NCI-H2081 (cell line): ENCODE data around the gene ERG.

Experiments used
- DNase-seq, 2 experiments: peaks; one replicate each; lab custom pipeline; 2025; lab: John Stamatoyannopoulos, UW

ERG gene

DNA sequence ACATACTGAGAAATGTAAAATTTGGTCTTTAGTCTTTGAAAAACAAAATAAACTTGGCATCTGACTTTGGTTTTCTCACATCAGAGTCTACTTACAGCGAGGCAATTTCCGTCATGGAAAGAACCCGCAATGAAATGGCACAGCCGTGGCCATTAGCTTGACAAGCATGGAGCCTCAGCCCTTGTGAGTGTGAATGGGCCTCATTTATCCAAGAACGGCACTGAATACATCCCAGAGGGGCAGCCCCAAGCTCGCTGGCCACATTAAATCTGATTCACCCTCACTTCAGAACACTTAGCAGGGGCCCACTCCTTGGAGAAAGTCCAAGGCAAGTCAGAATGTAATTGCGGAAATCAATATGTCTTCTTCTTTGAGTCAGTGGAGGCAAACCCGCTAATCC is 64.8 kb downstream of the ERG start:
- no peak for DNase-seq

DNA sequence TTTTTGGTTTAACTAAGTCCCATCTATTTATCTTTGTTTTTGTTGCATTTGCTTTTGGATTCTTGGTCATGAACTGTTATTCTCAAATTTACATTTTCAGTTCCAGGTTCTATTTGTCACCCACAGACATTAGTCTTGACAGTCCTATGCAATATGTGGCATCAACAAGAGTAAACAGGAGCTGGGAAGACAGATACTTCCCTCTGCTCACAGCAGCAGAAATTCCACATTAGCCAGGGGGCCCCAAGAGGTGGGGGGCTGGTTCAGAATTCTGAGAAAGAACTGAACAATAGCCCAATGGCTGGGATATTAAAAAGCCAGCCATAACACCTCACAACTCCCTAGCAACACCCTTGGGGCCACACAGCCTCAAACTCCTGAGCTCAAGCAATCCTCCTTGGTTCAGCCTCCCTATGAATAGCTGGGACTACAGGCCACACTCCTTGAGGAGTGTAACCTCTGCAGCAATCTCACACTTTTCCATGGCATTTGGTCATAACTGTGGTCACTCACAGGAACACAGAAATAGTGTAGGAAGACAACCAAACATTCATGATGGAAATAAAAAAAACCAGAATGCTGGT is 67.8 kb downstream of the ERG start:
- DNase-seq: no peak

DNA sequence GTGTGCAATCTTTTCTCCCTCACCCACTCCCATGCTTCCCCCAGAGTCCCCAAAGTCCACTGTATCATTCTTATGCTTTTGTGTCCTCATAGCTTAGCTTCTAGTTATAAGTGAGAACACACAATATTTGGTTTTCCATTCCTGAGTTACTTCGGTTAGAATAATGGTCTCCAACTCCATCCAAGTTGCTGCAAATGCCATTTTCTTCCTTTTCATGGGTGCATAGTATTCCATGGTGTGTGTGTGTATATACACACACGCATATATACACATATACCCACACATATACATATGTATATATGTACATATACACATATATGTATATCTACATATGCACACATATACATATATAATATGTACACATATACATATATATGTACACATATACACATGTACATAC is 69.3 kb downstream of the ERG start:
- DNase-seq: no peak

DNA sequence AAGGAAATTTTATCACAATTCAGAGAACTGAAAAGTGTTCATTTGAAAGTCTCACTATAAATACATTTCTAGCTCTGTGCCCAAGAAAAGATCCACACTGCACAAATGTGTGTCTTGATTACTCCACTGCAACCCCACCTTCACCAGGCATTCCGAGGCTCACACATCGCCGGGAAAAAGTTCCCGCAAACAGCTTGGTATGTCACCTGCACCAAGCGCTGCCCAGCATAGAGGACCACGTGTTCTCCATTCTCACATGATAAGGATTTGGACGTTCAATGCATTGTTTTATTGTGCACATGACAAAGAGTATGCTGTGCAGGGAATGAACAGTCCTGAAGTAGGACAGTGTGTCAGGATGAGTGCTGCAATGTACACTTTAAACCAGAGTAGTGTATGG is 70.1 kb downstream of the ERG start:
- DNase-seq: no peak

DNA sequence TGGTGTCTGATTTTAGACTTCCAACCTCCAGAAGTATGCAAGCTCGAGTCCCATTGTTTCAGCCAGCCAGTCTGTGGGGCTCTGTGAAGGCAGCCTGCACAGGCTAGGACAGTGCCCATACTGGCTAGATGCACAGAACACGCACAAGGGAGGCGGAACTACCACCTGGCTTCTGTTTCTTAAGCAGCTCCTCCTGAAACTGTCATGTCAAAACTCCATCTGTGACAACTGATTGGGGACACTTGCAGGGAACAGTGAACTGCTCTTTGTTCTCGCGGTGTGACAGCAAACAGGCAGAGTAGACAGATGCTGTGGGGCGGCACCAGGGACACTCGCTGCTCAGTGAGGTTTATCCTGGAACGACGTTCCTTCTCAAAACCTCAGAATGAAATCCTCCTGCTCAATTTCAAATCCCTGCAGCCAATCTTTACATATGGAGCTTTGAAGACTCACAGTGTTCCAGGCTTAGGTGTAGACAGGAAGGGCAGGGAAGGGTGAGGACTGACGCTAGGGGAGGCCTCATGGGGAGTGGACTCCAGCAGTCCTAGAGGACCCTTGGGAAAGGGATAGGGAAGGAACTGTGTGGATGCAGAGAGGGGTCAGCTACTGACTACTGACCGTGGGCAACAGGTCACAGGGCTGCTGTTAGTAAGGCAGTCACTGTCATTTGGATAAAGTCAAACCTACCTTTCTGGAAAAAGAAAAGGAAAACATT is 73.8 kb downstream of the ERG start:
- no peak for DNase-seq

DNA sequence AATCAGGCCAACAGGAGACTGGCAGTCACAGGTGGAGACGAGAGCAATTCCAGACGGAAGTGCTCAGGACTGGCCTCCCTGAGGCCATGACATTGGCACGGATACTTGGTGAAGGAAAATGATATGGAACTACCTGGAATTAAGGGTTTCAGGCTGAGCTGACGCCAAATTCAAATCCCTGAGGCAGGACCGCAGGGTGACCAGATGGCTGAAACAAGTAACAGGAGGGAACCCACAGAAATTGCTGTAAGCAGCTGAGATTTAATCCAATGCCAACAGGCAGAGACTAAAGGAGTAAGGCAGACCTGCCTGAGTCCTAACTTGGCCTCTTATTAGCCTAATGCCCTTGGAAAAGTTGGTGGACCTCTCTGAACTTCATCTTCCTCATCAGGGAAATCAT is 76.2 kb downstream of the ERG start:
- DNase-seq: no peak

DNA sequence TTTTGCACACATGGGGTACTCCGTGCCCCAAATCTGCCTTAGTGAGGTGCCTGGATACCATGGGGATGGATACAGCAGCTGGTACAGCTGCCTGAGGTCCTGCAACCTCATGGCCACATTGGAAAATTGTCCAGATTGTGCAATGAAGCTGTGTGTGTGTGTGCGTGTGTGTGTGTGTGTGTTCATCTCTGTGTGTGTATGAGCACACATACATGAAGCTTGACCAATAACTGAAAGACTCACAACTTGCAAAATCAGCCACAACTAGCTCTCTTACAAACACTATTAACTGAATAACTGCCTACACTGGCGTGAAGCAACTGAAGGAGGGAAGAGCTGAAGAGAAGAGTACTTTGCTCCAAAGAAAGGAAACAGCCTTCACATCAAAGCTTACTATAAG is 78.1 kb downstream of the ERG start:
- DNase-seq: no peak

DNA sequence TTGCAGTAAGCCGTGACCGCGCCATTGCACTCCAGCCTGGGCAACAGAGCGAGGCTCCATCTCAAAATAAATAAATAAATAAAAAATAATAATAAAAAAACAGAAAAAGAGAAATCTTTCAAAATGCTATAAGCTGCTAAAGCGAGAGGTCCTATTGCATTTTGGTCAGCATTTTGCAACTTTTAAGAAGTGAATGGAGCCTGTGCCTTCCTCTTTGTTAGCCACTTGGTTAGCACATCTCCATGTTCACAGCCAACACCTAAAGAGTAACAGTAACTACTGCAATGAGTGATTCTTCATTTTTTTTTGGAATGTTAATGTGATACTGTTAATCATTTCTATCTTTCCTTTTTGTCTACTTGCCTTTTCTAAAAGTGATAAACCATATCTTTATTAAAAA is 80.6 kb downstream of the ERG start:
- DNase-seq: no peak

DNA sequence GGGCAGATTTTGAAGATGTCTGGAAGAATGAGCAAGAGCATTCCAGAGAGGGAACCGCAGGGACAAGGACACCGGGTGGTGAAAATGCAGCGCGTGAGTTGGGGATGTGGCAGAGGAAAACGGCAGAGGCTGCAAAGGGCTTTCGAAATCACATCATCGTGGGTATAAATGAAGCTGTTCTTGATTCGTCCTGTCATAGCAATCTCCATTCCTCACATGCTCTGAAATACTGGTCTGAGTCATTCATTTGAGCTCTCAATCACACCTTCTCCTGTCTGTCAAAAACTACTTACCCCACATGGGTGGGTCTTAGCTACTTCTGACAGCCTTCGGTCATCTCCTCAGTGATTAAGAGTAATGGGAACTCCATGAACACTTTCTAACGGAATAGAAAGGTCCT is 81.5 kb downstream of the ERG start:
- DNase-seq: no peak

DNA sequence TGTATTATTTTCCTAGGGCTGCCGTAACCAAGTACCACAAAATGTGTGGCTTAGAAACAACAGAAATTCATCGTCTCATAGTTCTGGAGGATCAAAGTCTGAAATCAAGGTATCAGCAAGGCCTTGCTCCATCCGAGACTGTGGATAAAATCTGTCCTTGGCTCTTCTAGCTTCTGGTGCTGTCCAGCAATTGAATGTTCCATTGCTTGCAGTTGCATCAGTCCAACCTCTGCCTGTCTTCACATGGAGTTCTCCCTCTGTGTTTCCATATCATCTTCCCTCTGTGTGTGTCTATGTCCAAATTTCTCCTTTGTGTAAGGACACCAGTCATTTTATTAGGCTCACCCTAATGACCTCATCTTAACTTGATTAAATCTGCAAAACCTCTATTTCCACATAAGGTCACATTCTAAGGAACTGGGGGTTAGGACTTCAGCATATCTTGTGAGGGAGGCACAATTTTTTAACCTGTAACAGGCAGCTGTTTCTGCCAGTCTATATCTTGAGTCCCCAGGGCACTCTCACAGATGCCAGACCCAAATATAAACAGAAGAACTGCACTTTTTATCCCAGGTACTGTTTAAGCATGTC is 84.2 kb downstream of the ERG start:
- DNase-seq: no peak

DNA sequence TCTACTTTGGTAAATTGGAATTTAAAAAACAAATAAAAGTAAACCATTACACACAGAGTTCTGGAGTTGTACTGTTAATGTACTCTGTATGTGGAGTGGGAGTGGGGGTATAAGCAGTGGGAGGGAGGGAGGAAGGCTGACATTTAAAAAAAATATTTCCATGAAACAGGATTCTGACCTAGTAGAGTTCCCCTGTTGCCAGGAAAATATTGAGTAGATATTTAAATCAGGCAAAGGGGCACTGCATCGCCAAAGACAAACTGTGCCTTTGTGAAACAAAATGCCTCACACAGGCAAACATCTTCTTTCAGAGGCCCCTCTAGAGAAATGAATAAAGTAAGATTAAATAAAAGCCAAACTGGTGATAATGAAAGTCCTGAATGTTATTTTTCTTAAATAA is 87.8 kb downstream of the ERG start:
- no peak for DNase-seq

DNA sequence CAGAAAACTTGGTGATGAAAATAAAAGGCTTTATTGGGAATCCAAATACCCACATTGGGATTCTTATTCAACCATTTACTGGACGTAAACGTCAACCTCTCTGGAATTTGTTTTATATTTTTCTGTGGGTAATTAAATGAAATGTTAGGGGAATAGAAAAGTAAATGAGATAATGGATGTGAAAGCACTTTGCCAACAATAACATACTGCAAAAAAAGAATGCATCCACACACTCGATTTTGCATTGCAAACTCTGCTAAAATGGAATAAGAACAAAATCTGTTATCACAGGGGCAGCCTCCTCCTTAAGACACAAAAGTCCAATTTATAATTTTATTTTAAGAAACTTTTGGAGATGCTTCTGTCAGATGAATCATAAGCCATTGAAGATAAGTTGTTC is 88.4 kb downstream of the ERG start:
- DNase-seq: no peak

DNA sequence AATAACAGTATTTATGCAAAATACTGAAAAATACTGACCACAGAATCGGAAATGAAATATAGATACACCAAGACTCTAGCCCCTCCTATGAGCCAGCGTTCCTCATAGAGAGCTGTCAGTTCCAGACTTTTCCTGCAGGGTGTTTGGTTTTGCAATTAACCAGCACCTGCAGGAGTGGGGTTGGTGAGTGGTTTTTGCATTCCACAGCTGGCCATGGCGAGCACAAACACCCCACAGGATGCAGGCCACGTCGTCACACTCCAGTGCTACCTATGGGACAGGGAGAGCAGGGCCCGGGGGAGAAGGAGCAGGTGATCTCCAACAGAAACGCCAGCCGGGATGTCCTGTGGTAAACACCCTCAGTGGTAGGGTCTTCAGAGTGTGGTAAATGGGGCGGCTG is 94.1 kb downstream of the ERG start:
- DNase-seq: no peak

DNA sequence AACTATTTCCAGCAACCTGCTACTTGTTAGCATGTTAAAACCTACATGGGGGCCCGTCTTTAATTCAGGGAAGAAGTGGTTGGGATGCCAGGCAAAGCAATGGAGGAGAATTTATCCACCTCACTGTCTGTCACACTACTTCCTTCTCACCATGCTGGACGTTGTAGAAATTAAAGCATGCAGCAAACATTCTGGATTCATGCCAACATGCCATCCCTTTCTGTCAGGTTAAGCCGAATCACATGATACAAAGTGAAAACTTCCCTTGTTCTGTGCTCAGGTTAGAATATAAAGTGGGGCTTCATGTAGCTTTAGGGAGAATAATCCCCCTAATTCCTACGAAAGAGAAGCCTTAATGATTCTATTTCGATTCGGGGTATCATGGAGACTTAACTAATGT is 95.5 kb downstream of the ERG start:
- no peak for DNase-seq

DNA sequence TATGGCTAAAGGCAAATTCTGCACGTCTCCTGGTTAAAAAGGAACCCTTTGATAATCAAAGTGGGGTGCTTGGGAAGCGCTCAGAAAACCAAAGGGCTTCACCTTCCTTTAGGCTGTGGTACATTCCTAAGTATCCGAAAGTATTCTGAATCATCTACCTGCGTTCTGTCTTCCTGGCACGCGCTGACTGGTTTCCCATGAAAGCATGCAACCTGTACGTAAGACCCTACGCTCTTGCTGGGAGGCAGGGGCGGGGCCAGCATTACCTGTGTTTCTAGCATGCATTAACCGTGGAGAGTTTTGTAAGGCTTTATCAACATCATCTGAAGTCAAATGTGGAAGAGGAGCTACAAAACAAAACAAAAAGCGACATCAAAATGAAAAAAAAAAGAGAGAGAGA is 96.0 kb downstream of the ERG start:
- no peak for DNase-seq

DNA sequence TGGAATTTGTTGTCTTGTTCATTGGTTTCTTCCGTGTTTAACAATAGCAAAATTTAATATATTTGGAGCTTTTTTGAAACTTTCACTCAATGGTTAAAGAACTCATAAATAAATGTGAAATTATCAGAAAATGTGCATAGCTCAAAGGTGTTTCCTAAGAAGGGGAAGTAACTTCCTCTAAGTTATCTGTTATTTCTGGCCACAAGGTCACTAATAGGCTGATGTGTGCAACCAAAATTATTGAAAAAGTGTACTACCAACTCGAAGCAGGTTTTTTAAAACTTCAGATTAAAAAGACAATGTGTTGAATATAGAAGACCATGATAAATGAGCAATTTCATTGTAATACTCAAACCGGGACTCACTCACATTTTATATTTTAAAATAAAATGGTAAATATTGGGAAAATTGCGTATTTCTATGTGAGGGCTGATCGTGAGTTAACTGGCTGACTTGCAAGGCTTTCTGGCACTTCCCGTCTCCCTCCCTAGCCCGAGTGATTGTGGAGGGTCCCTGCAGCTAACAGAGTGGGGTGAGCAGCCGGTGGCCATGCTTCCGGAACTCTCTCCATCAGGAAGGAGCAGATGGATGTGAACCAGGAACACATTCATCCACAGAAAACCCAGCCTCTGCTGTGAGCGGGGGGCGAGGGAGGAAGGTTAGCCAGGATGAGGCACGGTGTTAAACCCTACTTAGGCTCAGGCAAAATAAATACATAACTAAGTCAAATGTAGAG is 96.9 kb downstream of the ERG start:
- DNase-seq: no peak

DNA sequence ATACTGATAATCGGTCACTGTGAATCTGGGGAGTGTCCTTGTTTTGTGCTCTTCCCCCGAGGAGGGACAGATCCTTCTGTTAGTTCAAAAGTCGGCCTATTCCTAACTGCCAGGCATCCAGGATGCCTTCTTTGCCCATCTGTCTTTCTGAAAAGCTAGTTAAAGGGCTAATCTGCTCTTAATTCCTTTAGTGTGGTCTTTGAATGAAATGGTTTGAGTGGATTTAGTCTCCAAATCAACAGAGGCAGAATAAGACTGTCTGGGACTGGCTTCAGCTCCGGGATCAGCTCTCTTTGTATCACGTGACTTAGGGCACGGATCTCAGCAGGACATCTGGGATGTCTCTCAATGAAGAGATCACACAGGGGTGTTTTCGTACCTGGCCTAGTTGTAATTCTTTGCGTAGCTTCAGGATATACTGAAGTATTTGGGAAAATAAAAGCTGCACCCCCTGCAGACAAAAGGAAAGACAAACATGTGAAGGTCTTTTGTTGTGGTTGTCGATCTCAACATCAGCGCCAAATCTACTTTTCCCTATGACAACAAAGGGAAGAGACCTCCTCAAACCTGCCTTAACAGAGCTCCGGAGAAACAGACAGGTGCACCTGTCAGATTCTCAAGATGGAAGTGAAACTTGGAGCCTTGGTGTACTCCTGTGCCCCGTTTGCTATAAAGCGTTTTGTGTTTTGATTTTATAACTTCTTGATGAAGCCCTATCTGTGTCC is 97.9 kb downstream of the ERG start:
- no peak for DNase-seq

DNA sequence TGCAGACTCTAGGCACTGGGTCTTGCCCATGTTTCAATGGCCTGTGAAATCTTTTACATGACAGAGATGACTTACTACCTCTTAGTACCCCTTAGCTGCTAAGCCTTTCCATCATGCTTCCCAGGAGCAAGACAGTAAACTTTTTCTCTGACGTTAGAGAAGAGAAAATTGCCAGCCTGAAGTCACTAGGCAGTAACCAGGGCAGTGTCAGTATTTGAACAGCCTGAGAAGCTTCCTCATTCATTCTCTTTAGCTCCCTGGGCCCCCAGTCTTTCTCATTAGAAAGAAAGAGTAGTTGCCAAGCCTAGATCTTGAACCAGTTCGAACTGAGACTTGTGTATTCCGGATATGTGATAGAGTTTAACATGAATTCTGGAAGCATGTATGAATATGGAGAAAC is 99.2 kb downstream of the ERG start:
- DNase-seq: no peak

DNA sequence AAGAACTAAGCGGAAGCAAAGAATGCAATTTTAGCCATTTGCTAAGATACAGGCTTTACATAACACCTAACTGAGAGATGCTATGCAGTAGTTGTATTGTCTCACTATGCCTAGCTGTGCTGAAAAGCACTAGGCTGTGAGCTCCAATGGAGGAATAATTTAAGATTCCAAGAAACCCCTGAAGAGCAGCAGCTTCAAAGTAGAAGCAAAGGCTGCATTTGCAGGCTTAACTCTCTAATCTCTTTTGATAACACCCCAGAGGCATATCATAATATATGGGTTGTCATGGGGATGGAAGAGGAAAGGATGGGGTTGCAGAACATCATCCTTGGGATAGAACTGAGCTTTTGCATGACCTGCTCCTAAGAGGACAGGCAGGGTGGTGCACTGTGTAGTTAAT is 102.0 kb downstream of the ERG start:
- no peak for DNase-seq

DNA sequence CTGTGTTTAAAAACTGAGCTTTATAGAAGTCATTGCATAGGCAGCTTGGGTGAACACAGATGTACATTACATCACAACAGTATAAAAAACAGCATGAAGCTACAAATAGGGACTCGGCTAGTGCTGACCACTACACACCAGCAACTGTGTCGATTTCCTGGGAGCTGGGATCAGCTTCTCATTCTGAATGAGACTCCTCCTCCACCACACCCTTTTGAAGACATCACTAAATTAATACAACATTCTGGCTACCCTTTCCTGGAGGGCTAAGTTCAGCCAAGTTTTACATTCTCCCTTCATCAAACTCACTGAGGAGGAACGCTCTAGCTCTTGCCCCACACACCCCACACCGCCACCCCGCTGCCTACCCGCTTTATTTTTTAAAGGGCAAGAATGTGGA is 102.7 kb downstream of the ERG start:
- DNase-seq: no peak

DNA sequence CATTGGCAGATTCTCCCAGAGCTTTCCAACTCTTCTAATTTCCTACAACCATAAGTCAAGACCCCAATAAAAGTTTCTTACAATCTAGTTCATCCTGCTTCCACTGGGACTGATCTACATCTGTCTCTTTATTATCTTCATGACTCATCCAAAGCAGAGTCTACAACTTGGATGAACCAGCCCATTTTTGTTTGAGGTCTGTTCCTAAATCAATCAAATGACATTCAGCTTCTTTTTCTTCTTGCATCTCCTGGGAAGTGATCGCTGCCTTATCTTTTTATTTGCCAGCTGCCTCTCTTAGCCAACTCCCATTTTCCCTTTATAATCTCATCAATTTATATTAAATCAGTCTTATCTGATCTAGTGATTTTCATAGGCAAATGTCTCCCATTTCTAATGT is 105.6 kb downstream of the ERG start:
- DNase-seq: no peak

DNA sequence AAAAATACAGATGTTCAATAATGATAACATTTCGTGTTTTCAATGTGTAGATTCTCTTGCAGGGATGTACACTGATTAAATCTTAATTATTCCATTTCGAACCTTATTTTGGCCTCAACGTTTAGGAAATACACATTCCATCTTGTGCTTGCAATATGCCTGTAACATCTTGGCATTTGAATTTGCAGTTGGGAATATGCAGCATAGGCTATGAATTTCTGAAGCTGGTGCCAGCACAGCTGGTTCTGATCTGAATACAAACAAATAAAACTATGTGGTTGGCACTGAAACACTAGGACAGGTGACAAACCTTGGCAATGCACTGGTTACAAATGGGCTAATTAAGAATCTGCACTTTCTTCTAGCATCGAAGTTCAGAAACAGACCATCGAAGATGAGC is 108.4 kb downstream of the ERG start:
- DNase-seq: no peak

DNA sequence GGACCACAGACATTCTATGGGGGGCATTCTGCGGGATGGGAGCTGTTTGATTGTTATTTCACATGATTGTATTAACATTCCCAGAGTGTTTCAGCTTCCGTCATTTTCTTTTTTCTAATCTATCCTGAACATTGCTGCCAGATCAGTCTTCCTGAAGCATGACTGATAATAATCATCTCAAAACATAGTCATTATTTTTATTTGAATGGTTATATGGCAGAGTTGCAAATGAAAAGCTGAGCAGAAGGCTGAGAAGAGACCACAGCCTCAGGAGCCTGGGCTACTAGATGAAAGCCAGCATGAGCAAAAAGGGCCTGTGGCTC is 109.0 kb downstream of the ERG start:
- no peak for DNase-seq
